WTC11 (cell line): Measurements from ENCODE around the gene STN1. TPM values are rescaled to one million over a fixed set of nuclear protein-coding genes. Genes with fewer than 3 reads are reported as not detected.

Experiments used
- ATAC-seq: fragments of 200-7000 bp; cut with Tn5 transposase; 2 replicates; pipeline ENCODE4 v1.10.0; 2021; ENCODE audit warnings: mild to moderate bottlenecking, moderate library complexity
- CTCF ChIA-PET: fragments of 300-600 bp; sonication (Branson Sonifier 250); formaldehyde crosslinking; loops from one replicate; lab custom pipeline; 2021; ENCODE audit warnings: antibody characterized with exemption; lab: Charles Lee
- POLR2A ChIA-PET: fragments of 350-600 bp; sonication (Branson Sonifier 250); formaldehyde crosslinking; loops from one replicate; lab custom pipeline; 2021; ENCODE audit warnings: antibody characterized with exemption; lab: Charles Lee
- DNase-seq: peaks from one replicate; pipeline ENCODE4 v3.0.0; 2021; ENCODE audit warnings: low spot score
- H3K27ac Mint-ChIP-seq: 2 replicates; pipeline ENCODE4 v1.8.0; 2021; ENCODE audit warnings: mixed read lengths
- H3K27me3 Mint-ChIP-seq: 2 replicates; pipeline ENCODE4 v1.8.0; 2021; ENCODE audit warnings: low read depth, mild to moderate bottlenecking, moderate library complexity, mixed read lengths
- H3K36me3 Mint-ChIP-seq: 2 replicates; pipeline ENCODE4 v1.8.0; 2021; ENCODE audit warnings: mixed read lengths
- H3K4me1 Mint-ChIP-seq: 2 replicates; pipeline ENCODE4 v1.8.0; 2022; ENCODE audit warnings: mixed read lengths
- H3K4me3 Mint-ChIP-seq: 2 replicates; pipeline ENCODE4 v1.8.0; 2021; ENCODE audit warnings: mild to moderate bottlenecking, moderate library complexity, mixed read lengths
- H3K9me3 Mint-ChIP-seq: 2 replicates; pipeline ENCODE4 v1.8.0; 2021; ENCODE audit warnings: mixed read lengths
- CDX4 ChIP-seq: fragments of 250-450 bp; sonication (Bioruptor Pico); IDR thresholded peaks from 2 replicates; pipeline ENCODE4 v1.9.0; 2021; ENCODE audit warnings: moderate library complexity, mild to moderate bottlenecking, inconsistent platforms, borderline replicate concordance
- ESRRA ChIP-seq: sonication (generic); formaldehyde crosslinking; IDR thresholded peaks from 2 replicates; pipeline ENCODE4 v1.8.1; 2022; ENCODE audit warnings: mild to moderate bottlenecking, missing genetic modification reagents, borderline replicate concordance
- ETV6 ChIP-seq: sonication (generic); formaldehyde crosslinking; IDR thresholded peaks from 2 replicates; pipeline ENCODE4 v1.8.1; 2022; ENCODE audit warnings: mild to moderate bottlenecking, missing genetic modification reagents
- MAX ChIP-seq: sonication (generic); formaldehyde crosslinking; IDR thresholded peaks from 2 replicates; pipeline ENCODE4 v1.8.0; 2022; ENCODE audit warnings: mild to moderate bottlenecking, missing genetic modification reagents
- NR2C2 ChIP-seq: sonication (generic); formaldehyde crosslinking; IDR thresholded peaks from 2 replicates; pipeline ENCODE4 v1.8.0; 2022; ENCODE audit warnings: mild to moderate bottlenecking, missing genetic modification reagents
- PREB ChIP-seq: sonication (generic); formaldehyde crosslinking; IDR thresholded peaks from 2 replicates; pipeline ENCODE4 v1.8.1; 2022; ENCODE audit warnings: mild to moderate bottlenecking, missing genetic modification reagents, moderate library complexity, borderline replicate concordance
- PRRX2 ChIP-seq: fragments of 250-450 bp; sonication (Bioruptor Pico); IDR thresholded peaks from 2 replicates; pipeline ENCODE4 v1.8.0; 2021; ENCODE audit warnings: mild to moderate bottlenecking
- SMAD3 ChIP-seq: sonication (generic); formaldehyde crosslinking; IDR thresholded peaks from 2 replicates; pipeline ENCODE4 v1.8.0; 2022; ENCODE audit warnings: missing genetic modification reagents, mild to moderate bottlenecking, borderline replicate concordance
- TCF7 ChIP-seq: sonication (generic); formaldehyde crosslinking; IDR thresholded peaks from 2 replicates; pipeline ENCODE4 v1.8.0; 2022; ENCODE audit warnings: mild to moderate bottlenecking, low read depth, missing genetic modification reagents, moderate library complexity
- TP53 ChIP-seq: sonication (generic); formaldehyde crosslinking; IDR thresholded peaks from 2 replicates; pipeline ENCODE4 v1.8.1; 2023; ENCODE audit warnings: mild to moderate bottlenecking, missing genetic modification reagents
- USF1 ChIP-seq: sonication (generic); formaldehyde crosslinking; IDR thresholded peaks from 2 replicates; pipeline ENCODE4 v1.8.0; 2022; ENCODE audit warnings: mild to moderate bottlenecking, missing genetic modification reagents
- USF2 ChIP-seq: sonication (generic); formaldehyde crosslinking; IDR thresholded peaks from 2 replicates; pipeline ENCODE4 v1.8.1; 2023; ENCODE audit warnings: mild to moderate bottlenecking, missing genetic modification reagents, moderate library complexity
- ZNF232 ChIP-seq: sonication (generic); formaldehyde crosslinking; IDR thresholded peaks from 2 replicates; pipeline ENCODE4 v1.8.0; 2022; ENCODE audit warnings: mild to moderate bottlenecking, missing genetic modification reagents
- ZNF396 ChIP-seq: fragments of 250-450 bp; sonication (Bioruptor Pico); IDR thresholded peaks from 2 replicates; pipeline ENCODE4 v1.8.0; 2021; ENCODE audit warnings: mild to moderate bottlenecking, moderate library complexity, borderline replicate concordance
- ZNF423 ChIP-seq: fragments of 250-450 bp; sonication (Bioruptor Pico); IDR thresholded peaks from 2 replicates; pipeline ENCODE4 v2.1.2; 2022; ENCODE audit warnings: mild to moderate bottlenecking, moderate library complexity
- total RNA-seq: library from RNA; stranded (reverse); gene quantifications from 3 replicates; pipeline ENCODE4 v1.2.3, GENCODE V29; 2021
- TF ChIP-seq, protein P1 (sequence below): fragments of 250-450 bp; sonication (Bioruptor Pico); IDR thresholded peaks from 2 replicates; pipeline ENCODE4 v1.8.0; 2021; ENCODE audit warnings: mild to moderate bottlenecking
- TF ChIP-seq, protein P2 (sequence below): fragments of 250-450 bp; sonication (Bioruptor Pico); IDR thresholded peaks from 2 replicates; pipeline ENCODE4 v1.9.0; 2021; ENCODE audit warnings: mild to moderate bottlenecking
- TF ChIP-seq, protein P3 (sequence below): sonication (generic); formaldehyde crosslinking; IDR thresholded peaks from 2 replicates; pipeline ENCODE4 v1.8.1; 2022; ENCODE audit warnings: mild to moderate bottlenecking, moderate library complexity, missing genetic modification reagents
- TF ChIP-seq, protein P4 (sequence below): fragments of 200-600 bp; IDR thresholded peaks from 2 replicates; pipeline ENCODE4 v1.8.0; 2022; ENCODE audit warnings: antibody characterized with exemption

STN1 gene
- total RNA-seq, 1 experiment from 2014 or later, result 13.9 TPM

DNA sequence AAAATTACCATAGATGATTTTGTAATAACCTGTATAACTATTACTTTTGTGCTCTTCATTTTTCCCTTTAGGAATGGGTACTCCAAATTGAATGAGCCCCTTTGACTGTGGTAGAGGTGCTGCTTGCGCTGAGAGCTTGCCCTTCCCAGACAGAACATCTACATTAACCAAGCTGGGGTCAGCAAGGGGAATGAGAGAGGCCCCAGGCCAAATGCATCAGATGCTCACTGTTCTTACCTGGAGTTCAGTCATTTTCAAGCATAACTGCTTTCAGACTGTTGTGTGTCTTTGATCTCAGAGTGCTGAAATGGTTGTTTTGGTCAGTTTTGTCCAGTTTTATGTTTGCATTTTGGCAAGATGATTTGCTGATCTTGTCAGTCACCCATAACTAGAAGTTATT, 7.6 kb upstream of the STN1 start:
- H3K27me3 Mint-ChIP-seq, result no peaks in the 10 kb centered on the region
- POLR2A ChIA-PET, result no interaction called here
- CTCF ChIA-PET, result interaction anchor here (0.7 kb wide), 1 partner anchor 9 kb away, joined by 5 read pairs; no protein-coding TSS in a partner anchor
- H3K36me3 Mint-ChIP-seq, result no peaks in the 10 kb centered on the region
- no peak overlapping the region for H3K4me3 Mint-ChIP-seq
- no peak overlapping the region for H3K27ac Mint-ChIP-seq
- DNase-seq (no peak), ATAC-seq (no peak)
- H3K4me1 Mint-ChIP-seq, result peaks cover 18% of the 10 kb centered on the region
- no peaks in the 10 kb centered on the region for H3K9me3 Mint-ChIP-seq
- TF ChIP-seq ZNF423 (CRISPR knock-in tag), result no peak
- TF ChIP-seq ZNF232 (CRISPR knock-in tag), result no peak
- no peak for TF ChIP-seq CDX4 (CRISPR knock-in tag)
- no peak for TF ChIP-seq TCF7 (CRISPR knock-in tag)

DNA sequence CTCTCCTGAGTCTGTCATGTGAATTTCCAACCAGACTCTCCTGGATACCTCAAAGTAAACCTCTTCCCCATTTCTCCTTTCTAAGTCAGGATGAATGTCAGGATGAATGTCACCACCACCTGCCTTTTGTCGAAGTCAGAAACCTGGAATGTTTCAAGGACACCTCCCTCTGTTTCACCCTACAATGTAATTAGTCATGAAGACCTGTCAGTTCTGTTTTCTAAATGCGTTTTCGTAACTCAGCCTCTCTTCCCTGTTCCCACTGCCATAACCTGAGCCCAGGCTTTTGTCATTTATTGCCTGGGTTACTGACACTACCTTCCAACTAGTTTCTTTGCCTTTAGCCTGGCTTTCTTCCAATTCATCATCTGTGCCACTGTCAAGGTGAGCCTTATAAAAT, 5.5 kb upstream of the STN1 start:
- ChIA-PET POLR2A (no interaction called here), CTCF (no interaction called here)
- Mint-ChIP-seq H3K4me1 (peaks cover 10% of the 10 kb centered on the region), H3K27me3 (no peaks in the 10 kb centered on the region), H3K4me3 (no peak overlapping the region), H3K36me3 (no peaks in the 10 kb centered on the region), H3K27ac (no peak overlapping the region), H3K9me3 (no peaks in the 10 kb centered on the region)
- ATAC-seq (no peak), DNase-seq (no peak)
- TF ChIP-seq, protein P1, sequence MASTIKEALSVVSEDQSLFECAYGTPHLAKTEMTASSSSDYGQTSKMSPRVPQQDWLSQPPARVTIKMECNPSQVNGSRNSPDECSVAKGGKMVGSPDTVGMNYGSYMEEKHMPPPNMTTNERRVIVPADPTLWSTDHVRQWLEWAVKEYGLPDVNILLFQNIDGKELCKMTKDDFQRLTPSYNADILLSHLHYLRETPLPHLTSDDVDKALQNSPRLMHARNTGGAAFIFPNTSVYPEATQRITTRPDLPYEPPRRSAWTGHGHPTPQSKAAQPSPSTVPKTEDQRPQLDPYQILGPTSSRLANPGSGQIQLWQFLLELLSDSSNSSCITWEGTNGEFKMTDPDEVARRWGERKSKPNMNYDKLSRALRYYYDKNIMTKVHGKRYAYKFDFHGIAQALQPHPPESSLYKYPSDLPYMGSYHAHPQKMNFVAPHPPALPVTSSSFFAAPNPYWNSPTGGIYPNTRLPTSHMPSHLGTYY (CRISPR knock-in tag), result no peak
- TF ChIP-seq, protein P2, sequence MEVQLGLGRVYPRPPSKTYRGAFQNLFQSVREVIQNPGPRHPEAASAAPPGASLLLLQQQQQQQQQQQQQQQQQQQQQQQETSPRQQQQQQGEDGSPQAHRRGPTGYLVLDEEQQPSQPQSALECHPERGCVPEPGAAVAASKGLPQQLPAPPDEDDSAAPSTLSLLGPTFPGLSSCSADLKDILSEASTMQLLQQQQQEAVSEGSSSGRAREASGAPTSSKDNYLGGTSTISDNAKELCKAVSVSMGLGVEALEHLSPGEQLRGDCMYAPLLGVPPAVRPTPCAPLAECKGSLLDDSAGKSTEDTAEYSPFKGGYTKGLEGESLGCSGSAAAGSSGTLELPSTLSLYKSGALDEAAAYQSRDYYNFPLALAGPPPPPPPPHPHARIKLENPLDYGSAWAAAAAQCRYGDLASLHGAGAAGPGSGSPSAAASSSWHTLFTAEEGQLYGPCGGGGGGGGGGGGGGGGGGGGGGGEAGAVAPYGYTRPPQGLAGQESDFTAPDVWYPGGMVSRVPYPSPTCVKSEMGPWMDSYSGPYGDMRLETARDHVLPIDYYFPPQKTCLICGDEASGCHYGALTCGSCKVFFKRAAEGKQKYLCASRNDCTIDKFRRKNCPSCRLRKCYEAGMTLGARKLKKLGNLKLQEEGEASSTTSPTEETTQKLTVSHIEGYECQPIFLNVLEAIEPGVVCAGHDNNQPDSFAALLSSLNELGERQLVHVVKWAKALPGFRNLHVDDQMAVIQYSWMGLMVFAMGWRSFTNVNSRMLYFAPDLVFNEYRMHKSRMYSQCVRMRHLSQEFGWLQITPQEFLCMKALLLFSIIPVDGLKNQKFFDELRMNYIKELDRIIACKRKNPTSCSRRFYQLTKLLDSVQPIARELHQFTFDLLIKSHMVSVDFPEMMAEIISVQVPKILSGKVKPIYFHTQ (CRISPR knock-in tag), result no peak
- TF ChIP-seq NR2C2 (CRISPR knock-in tag) (no peak), SMAD3 (CRISPR knock-in tag) (no peak), PREB (CRISPR knock-in tag) (no peak), PRRX2 (CRISPR knock-in tag) (no peak)

- CTCF ChIA-PET, result no interaction called here
- POLR2A ChIA-PET, result no interaction called here
- TF ChIP-seq, protein P3, sequence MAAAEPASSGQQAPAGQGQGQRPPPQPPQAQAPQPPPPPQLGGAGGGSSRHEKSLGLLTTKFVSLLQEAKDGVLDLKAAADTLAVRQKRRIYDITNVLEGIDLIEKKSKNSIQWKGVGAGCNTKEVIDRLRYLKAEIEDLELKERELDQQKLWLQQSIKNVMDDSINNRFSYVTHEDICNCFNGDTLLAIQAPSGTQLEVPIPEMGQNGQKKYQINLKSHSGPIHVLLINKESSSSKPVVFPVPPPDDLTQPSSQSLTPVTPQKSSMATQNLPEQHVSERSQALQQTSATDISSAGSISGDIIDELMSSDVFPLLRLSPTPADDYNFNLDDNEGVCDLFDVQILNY (CRISPR knock-in tag), result no peak
- TF ChIP-seq USF2, result no peak
- TF ChIP-seq USF1 (CRISPR knock-in tag), result no peak
- TF ChIP-seq, protein P4, sequence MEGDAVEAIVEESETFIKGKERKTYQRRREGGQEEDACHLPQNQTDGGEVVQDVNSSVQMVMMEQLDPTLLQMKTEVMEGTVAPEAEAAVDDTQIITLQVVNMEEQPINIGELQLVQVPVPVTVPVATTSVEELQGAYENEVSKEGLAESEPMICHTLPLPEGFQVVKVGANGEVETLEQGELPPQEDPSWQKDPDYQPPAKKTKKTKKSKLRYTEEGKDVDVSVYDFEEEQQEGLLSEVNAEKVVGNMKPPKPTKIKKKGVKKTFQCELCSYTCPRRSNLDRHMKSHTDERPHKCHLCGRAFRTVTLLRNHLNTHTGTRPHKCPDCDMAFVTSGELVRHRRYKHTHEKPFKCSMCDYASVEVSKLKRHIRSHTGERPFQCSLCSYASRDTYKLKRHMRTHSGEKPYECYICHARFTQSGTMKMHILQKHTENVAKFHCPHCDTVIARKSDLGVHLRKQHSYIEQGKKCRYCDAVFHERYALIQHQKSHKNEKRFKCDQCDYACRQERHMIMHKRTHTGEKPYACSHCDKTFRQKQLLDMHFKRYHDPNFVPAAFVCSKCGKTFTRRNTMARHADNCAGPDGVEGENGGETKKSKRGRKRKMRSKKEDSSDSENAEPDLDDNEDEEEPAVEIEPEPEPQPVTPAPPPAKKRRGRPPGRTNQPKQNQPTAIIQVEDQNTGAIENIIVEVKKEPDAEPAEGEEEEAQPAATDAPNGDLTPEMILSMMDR, result no peak
- no peak for TF ChIP-seq ZNF396 (CRISPR knock-in tag)
- TF ChIP-seq ETV6 (CRISPR knock-in tag), result no peak
- no peak for TF ChIP-seq NR2C2 (CRISPR knock-in tag)
- no peak for TF ChIP-seq ESRRA (CRISPR knock-in tag)
- TF ChIP-seq TP53, result no peak
- TF ChIP-seq MAX (CRISPR knock-in tag), result no peak
Observed at GRCh38 chr10:103922659-103923058, 4.7 kb upstream of the STN1 start.

More at GRCh38 chr10:103922659-103923058, 4.7 kb upstream of the STN1 start:
- H3K9me3 Mint-ChIP-seq, result no peaks in the 10 kb centered on the region
- H3K27me3 Mint-ChIP-seq, result no peaks in the 10 kb centered on the region
- DNase-seq (no peak), ATAC-seq (no peak)
- no peaks in the 10 kb centered on the region for H3K36me3 Mint-ChIP-seq
- no peak overlapping the region for H3K27ac Mint-ChIP-seq
- peaks cover 10% of the 10 kb centered on the region for H3K4me1 Mint-ChIP-seq
- H3K4me3 Mint-ChIP-seq, result no peak overlapping the region
